Neuronal stem cell (in vitro differentiated cells): ENCODE results near the gene APBB2.

Source experiments
- DNase-seq: peaks from one replicate; pipeline ENCODE4 v3.0.0-alpha.2; 2013; ENCODE audit warnings: low spot score
- H2AFZ ChIP-seq: one replicate; pipeline ENCODE4 v1.6.1; 2013; ENCODE audit warnings: mild to moderate bottlenecking, low read length, inconsistent platforms
- H2AK5ac ChIP-seq: 2 replicates; pipeline ENCODE4 v1.6.1; 2013; ENCODE audit warnings: low read depth, mild to moderate bottlenecking, inconsistent platforms, low read length, moderate library complexity, mixed read lengths
- H2BK120ac ChIP-seq: 2 replicates; pipeline ENCODE4 v1.6.1; 2013; ENCODE audit warnings: low read depth, mild to moderate bottlenecking, inconsistent platforms, low read length, moderate library complexity, mixed read lengths
- H2BK12ac ChIP-seq: one replicate; pipeline ENCODE4 v1.6.1; 2013; ENCODE audit warnings: low read length, inconsistent platforms
- H2BK15ac ChIP-seq: 2 replicates; pipeline ENCODE4 v1.6.1; 2013; ENCODE audit warnings: mild to moderate bottlenecking, low read length, inconsistent platforms, mixed read lengths
- H2BK5ac ChIP-seq: one replicate; pipeline ENCODE4 v1.6.1; 2013; ENCODE audit warnings: inconsistent platforms, mild to moderate bottlenecking, low read length, moderate library complexity
- H3K14ac ChIP-seq: one replicate; pipeline ENCODE4 v1.6.1; 2013; ENCODE audit warnings: low read length, inconsistent platforms
- H3K18ac ChIP-seq: 2 replicates; pipeline ENCODE4 v1.6.1; 2013; ENCODE audit warnings: low read length, inconsistent platforms
- H3K23ac ChIP-seq: 2 replicates; pipeline ENCODE4 v1.6.1; 2013; ENCODE audit warnings: low read depth, mild to moderate bottlenecking, mixed read lengths, low read length, inconsistent platforms; ENCODE audit not compliant: poor library complexity
- H3K27ac ChIP-seq: replicated peaks from 3 replicates; pipeline ENCODE4 v1.5.1; 2013; ENCODE audit warnings: low read length, inconsistent platforms
- H3K27me3 ChIP-seq, 3 experiments: 2 replicates each; pipeline ENCODE4 v1.6.1; 2013; ENCODE audit warnings: low read length in 3 of 3, mild to moderate bottlenecking in 2 of 3, inconsistent platforms in 1 of 3, low read depth in 1 of 3, mixed read lengths in 1 of 3, moderate library complexity in 1 of 3; ENCODE audit not compliant: control insufficient read depth in 3 of 3, insufficient read depth in 3 of 3
- H3K36me3 ChIP-seq, 2 donors: replicated peaks in 1 of 2; 2 replicates each; pipeline ENCODE4 v1.6.1; 2013; ENCODE audit warnings: low read length in 2 of 2; ENCODE audit not compliant: control insufficient read depth in 2 of 2, insufficient read depth in 2 of 2
- H3K4ac ChIP-seq: 2 replicates; pipeline ENCODE4 v1.6.1; 2013; ENCODE audit warnings: inconsistent platforms, mild to moderate bottlenecking, low read length, moderate library complexity
- H3K4me1 ChIP-seq, 2 donors: 1 replicate in 1 of 2; 2 replicates in 1 of 2; pipeline ENCODE4 v1.6.1; 2013; ENCODE audit warnings: low read length in 2 of 2, low read depth in 1 of 2; ENCODE audit not compliant: control insufficient read depth in 2 of 2, insufficient read depth in 1 of 2
- H3K4me2 ChIP-seq: one replicate; pipeline ENCODE4 v1.6.1; 2013; ENCODE audit warnings: mild to moderate bottlenecking, low read length, inconsistent platforms; ENCODE audit not compliant: insufficient read depth, poor library complexity, severe bottlenecking
- H3K4me3 ChIP-seq, 2 donors: 2 replicates each; pipeline ENCODE4 v1.5.1; 2013; ENCODE audit warnings: low read length in 2 of 2, mild to moderate bottlenecking in 2 of 2, inconsistent platforms in 1 of 2, moderate library complexity in 1 of 2
- H3K79me1 ChIP-seq: one replicate; pipeline ENCODE4 v1.6.1; 2013; ENCODE audit warnings: low read depth, mild to moderate bottlenecking, inconsistent platforms, low read length, moderate library complexity
- H3K9ac ChIP-seq: one replicate; pipeline ENCODE4 v1.6.1; 2013; ENCODE audit warnings: mild to moderate bottlenecking, low read depth, low read length, inconsistent platforms; ENCODE audit not compliant: poor library complexity
- H3K9me3 ChIP-seq, 2 donors: replicated peaks in 1 of 2; 2 replicates each; pipeline versions ENCODE3 to v1.6.1; 2013; ENCODE audit warnings: low read length in 2 of 2, mild to moderate bottlenecking in 2 of 2, inconsistent platforms in 1 of 2, low read depth in 1 of 2, mixed read lengths in 1 of 2, moderate library complexity in 1 of 2; ENCODE audit not compliant: control insufficient read depth in 2 of 2, insufficient read depth in 1 of 2
- H4K8ac ChIP-seq: one replicate; pipeline ENCODE4 v1.6.1; 2013; ENCODE audit warnings: low read depth, mild to moderate bottlenecking, inconsistent platforms, low read length, moderate library complexity
- H4K91ac ChIP-seq: one replicate; pipeline ENCODE4 v1.6.1; 2013; ENCODE audit warnings: low read length, low read depth, mild to moderate bottlenecking, inconsistent platforms; ENCODE audit not compliant: poor library complexity
- WGBS, 2 donors: extraction: QIAGEN DNeasy Blood & Tissue Kit; methylation state at CpG; one replicate each; pipeline ENCODE4 v1.1.7; 2013; ENCODE audit warnings: missing lambda C conversion rate in 2 of 2, mixed read lengths in 1 of 2; ENCODE audit not compliant: insufficient read length in 2 of 2, insufficient replicate concordance in 1 of 2; ENCODE audit errors: extremely low coverage in 2 of 2; 5-methylcytosine and 5-hydroxymethylcytosine counted together

Gene APBB2

DNA sequence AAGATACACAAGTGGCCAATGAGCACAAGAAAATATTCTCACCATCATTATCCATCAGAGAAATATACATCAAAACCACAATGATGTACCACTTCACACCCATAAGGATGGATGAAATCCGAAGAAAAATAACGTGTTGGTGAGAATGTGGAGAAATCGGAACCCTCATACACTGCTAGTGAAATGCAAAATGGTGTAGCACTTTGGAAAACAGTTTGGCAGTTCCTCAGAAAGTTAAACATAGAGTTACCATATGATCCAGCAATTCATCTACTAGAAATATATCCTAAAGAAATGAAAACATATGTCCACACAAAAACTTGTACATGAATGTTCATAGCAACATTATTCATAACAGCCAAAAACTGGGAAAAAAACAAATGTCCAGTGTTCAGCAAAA lies 18.5 kb upstream of the APBB2 start:
- no CpG with 5 or more reads among the region's 3 CpGs for WGBS, 2 donors
- DNase-seq = no peak
- Histone ChIP-seq H3K79me1 (no peaks in the 10 kb centered on the region), H2BK5ac (no peak overlapping the region), H3K4ac (no peak overlapping the region), H3K4me2 (no peak overlapping the region), H2AFZ (no peak overlapping the region), H2BK120ac (no peak overlapping the region), H3K9ac (no peak overlapping the region), H2BK12ac (no peak overlapping the region), H3K4me1 (no peaks in the 10 kb centered on the region), H2AK5ac (no peak overlapping the region), H4K8ac (no peak overlapping the region), H4K91ac (no peak overlapping the region), H3K27ac (no peak overlapping the region), H2BK15ac (no peak overlapping the region), H3K27me3 (peaks cover 0 to 4% (median 0%) of the 10 kb centered on the region in 3 experiments), H3K9me3 (no peaks in the 10 kb centered on the region), H3K36me3 (no peaks in the 10 kb centered on the region), H3K23ac (no peak overlapping the region), H3K18ac (no peak overlapping the region), H3K4me3 (no peak overlapping the region), H3K14ac (no peak overlapping the region)

DNA sequence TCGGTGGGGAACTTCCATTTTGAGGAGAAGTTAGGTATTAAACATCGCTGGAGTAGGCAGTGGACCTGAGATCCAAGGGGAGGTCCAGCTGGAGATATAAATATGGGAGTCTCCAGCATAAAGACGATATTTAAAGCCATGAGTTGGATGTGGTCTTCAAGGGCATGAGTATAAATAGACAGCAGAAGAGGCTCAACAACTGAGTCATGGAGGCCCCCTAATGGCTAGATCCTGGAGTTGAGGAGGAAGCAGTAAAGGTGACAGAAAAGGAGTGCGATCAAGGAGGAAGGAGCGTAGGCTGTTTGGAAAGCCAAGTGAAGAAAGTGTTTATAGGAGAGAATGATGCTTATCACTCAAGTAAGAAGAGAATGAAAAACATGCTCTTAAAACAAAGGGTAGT lies 18.1 kb upstream of the APBB2 start:
- no CpG with 5 or more reads among the region's 5 CpGs for WGBS, 2 donors
- DNase-seq = no peak
- no peak overlapping the region for H3K18ac ChIP-seq

DNA sequence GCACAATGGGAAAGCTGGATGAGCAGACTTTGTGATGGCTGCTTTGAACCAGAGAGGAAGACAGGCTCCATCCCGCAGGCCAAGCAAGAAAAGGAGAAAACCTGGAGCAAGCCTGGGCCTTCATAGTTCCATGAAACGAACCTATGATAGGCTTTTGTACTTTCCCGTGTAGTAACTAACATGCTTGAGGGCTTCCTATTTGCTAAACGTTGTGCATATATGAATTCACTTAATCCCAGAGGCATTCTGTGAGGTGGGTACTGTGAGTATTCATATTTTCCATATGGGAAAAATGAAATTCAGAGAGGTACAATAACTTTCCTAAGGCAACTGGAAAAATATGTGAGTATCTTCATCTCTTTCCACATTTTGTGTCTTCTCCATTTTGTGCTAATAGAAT lies 13.6 kb upstream of the APBB2 start:
- Histone ChIP-seq H3K27ac (no peak overlapping the region), H3K4me2 (no peak overlapping the region), H2AFZ (no peak overlapping the region), H2BK5ac (no peak overlapping the region), H3K18ac (no peak overlapping the region), H3K4ac (no peak overlapping the region), H4K91ac (no peak overlapping the region), H3K4me3 (no peak overlapping the region), H3K9ac (no peak overlapping the region), H2AK5ac (no peak overlapping the region), H2BK12ac (no peak overlapping the region), H3K36me3 (no peaks in the 10 kb centered on the region), H4K8ac (no peak overlapping the region), H3K23ac (no peak overlapping the region), H3K14ac (no peak overlapping the region), H3K4me1 (no peaks in the 10 kb centered on the region), H3K9me3 (no peaks in the 10 kb centered on the region), H2BK15ac (no peak overlapping the region), H3K79me1 (no peaks in the 10 kb centered on the region), H3K27me3 (peaks cover 0 to 20% (median 0%) of the 10 kb centered on the region in 3 experiments), H2BK120ac (no peak overlapping the region)
- no CpG with 5 or more reads among the region's 4 CpGs for WGBS, 2 donors
- no peak for DNase-seq

More for the DNA sequence above, 18.1 kb upstream of the APBB2 start:
- Histone ChIP-seq H3K27me3 (peaks cover 0 to 6% (median 0%) of the 10 kb centered on the region in 3 experiments), H3K9me3 (no peaks in the 10 kb centered on the region), H2AFZ (no peak overlapping the region), H2BK120ac (no peak overlapping the region), H3K4me1 (no peaks in the 10 kb centered on the region), H2AK5ac (no peak overlapping the region), H2BK12ac (no peak overlapping the region), H3K9ac (no peak overlapping the region), H3K79me1 (no peaks in the 10 kb centered on the region), H3K4me3 (no peak overlapping the region), H3K23ac (no peak overlapping the region), H2BK15ac (no peak overlapping the region), H3K4ac (no peak overlapping the region), H3K36me3 (no peaks in the 10 kb centered on the region), H4K91ac (no peak overlapping the region), H2BK5ac (no peak overlapping the region), H3K4me2 (no peak overlapping the region), H3K14ac (no peak overlapping the region), H4K8ac (no peak overlapping the region), H3K27ac (no peak overlapping the region)

DNA sequence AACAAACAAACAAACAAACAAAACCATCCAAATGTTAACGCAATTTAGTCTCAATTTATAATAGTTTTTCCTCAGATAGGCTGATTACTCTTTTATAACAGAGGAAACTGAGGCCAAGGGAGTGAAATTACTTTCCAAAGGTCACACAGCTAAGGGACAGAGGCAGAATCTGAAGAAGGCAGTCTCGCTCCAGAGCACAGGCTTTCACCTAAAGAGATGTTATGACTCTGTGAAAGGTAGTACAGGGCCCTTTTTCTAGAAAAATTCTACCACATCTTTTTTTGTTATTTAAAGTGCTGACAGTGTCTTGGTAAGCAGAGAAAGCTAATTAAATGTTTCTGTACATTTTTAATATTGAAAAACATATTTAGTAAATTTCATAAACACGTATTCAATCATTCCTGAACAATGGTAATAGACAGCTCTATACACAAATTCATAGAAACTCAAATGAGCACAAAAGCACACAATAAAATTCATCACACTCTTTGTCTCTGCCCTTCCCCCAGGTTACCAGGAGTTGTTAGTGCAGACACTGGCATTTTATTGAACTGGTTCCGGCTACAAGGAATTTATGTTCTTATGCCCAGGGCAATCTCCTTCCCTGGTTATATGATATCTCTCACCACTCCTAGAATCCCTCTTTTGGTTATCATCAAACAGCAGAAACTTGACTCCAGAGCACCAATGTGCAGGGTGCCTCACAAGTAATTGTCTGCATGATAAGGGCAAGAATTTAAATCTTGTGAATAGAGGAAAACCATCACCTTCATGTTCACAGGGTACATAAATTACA lies 7.7 kb upstream of the APBB2 start:
- no peak overlapping the region for H2AFZ ChIP-seq
- peaks cover 0 to 54% (median 0%) of the 10 kb centered on the region in 3 experiments for H3K27me3 ChIP-seq
- H4K8ac ChIP-seq = no peak overlapping the region
- no peak overlapping the region for H3K9ac ChIP-seq
- no peak overlapping the region for H2BK5ac ChIP-seq
- DNase-seq = no peak
- no peak overlapping the region for H3K27ac ChIP-seq
- H3K4me3 ChIP-seq = no peak overlapping the region
- H3K18ac ChIP-seq = no peak overlapping the region
- no peak overlapping the region for H2BK12ac ChIP-seq
- H3K9me3 ChIP-seq = no peaks in the 10 kb centered on the region
- H3K79me1 ChIP-seq = no peaks in the 10 kb centered on the region
- no peak overlapping the region for H2BK15ac ChIP-seq
- H3K36me3 ChIP-seq = no peaks in the 10 kb centered on the region
- no peaks in the 10 kb centered on the region for H3K4me1 ChIP-seq
- no peak overlapping the region for H3K14ac ChIP-seq
- no peak overlapping the region for H3K23ac ChIP-seq
- H3K4me2 ChIP-seq = no peak overlapping the region
- H3K4ac ChIP-seq = no peak overlapping the region
- H2AK5ac ChIP-seq = no peak overlapping the region
- no peak overlapping the region for H4K91ac ChIP-seq
- no CpG with 5 or more reads among the region's 4 CpGs for WGBS, 2 donors
- no peak overlapping the region for H2BK120ac ChIP-seq
